Activated CD4-positive, alpha-beta T cell treated with anti-CD3 and anti-CD28 coated beads, Interleukin-2, amount 10 ng/mL, durations not matched to agents 7 days and 5 days (primary cell): Measurements from ENCODE around the gene NRP1. TPM values are rescaled to one million over a fixed set of nuclear protein-coding genes. Genes with fewer than 3 reads are reported as not detected.

Experiments
- CTCF ChIA-PET: fragments of 350-600 bp; sonication (Branson Sonifier 250); formaldehyde crosslinking; loops from one replicate; lab custom pipeline; 2021; ENCODE audit warnings: antibody characterized with exemption; lab: Charles Lee
- POLR2A ChIA-PET: fragments of 350-600 bp; sonication (Branson Sonifier 250); formaldehyde crosslinking; loops from one replicate; lab custom pipeline; 2021; ENCODE audit warnings: antibody characterized with exemption; lab: Charles Lee
- DNase-seq: peaks from one replicate; pipeline ENCODE4 v3.0.0-alpha.2; 2020
- H3K27ac Mint-ChIP-seq: one replicate; pipeline ENCODE4 v1.8.0; 2021; ENCODE audit warnings: mild to moderate bottlenecking, moderate library complexity, mixed read lengths
- H3K27me3 Mint-ChIP-seq: one replicate; pipeline ENCODE4 v1.8.0; 2021; ENCODE audit warnings: mixed read lengths
- H3K36me3 Mint-ChIP-seq: one replicate; pipeline ENCODE4 v1.8.0; 2021; ENCODE audit warnings: low read depth, mixed read lengths
- H3K4me1 Mint-ChIP-seq: one replicate; pipeline ENCODE4 v1.8.0; 2021; ENCODE audit warnings: mixed read lengths
- H3K4me3 Mint-ChIP-seq: one replicate; pipeline ENCODE4 v1.8.0; 2021; ENCODE audit warnings: mild to moderate bottlenecking, moderate library complexity, mixed read lengths
- H3K9me3 Mint-ChIP-seq: one replicate; pipeline ENCODE4 v1.8.0; 2021; ENCODE audit warnings: mixed read lengths
- total RNA-seq, 2 experiments: library from RNA; stranded (reverse); gene quantifications; one replicate each; pipeline ENCODE4 v1.2.3, GENCODE V29; 2021

Gene NRP1
- total RNA-seq, 2 experiments from 2014 or later: 0.40 TPM

DNA sequence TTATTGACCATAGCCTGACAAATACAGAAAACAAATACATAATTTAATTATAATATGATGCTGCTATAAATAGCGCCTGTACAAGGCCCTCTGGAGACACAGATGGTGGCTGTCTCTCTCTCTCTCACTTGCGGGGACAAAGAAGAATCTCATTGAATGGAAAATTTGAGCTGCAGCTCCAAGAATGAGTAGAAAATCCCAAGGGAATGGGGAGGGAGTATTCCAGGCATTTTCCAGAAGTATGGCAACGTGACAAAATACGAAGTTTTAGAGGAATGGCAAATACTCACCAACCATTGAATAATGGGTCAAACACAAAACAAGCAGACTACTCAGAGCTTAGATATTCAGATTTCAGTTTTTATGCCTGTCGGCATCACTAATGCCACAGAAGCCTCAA lies 179.9 kb downstream of the NRP1 start:
- H3K27me3 Mint-ChIP-seq: peaks cover 2% of the 10 kb centered on the region
- CTCF ChIA-PET: interaction anchor here (1.7 to 1.8 kb wide), 2 partner anchors 16 to 20 kb away, joined by 5 to 9 read pairs; no protein-coding TSS in a partner anchor
- H3K9me3 Mint-ChIP-seq: peaks cover 2% of the 10 kb centered on the region
- peaks cover 5% of the 10 kb centered on the region for H3K36me3 Mint-ChIP-seq
- no peak overlapping the region for H3K4me3 Mint-ChIP-seq
- DNase-seq: no peak
- POLR2A ChIA-PET: no interaction called here
- H3K4me1 Mint-ChIP-seq: peaks cover 52% of the 10 kb centered on the region
- H3K27ac Mint-ChIP-seq: no peak overlapping the region

- H3K4me3 Mint-ChIP-seq: no peak overlapping the region
- peak overlapping the region; percentile 84 for H3K27ac Mint-ChIP-seq
- ChIA-PET CTCF (interaction anchor here (0.6 to 1.9 kb wide), 8 partner anchors 10 to 115 kb away, joined by 3 to 9 read pairs (median 4); no protein-coding TSS in a partner anchor), POLR2A (no interaction called here)
- H3K27me3 Mint-ChIP-seq: peaks cover 2% of the 10 kb centered on the region
- no peak for DNase-seq
- H3K4me1 Mint-ChIP-seq: peaks cover 52% of the 10 kb centered on the region
- peaks cover 5% of the 10 kb centered on the region for H3K36me3 Mint-ChIP-seq
- peaks cover 2% of the 10 kb centered on the region for H3K9me3 Mint-ChIP-seq
Observed at GRCh38 chr10:33153968-33154327, 180.5 kb downstream of the NRP1 start.

DNA sequence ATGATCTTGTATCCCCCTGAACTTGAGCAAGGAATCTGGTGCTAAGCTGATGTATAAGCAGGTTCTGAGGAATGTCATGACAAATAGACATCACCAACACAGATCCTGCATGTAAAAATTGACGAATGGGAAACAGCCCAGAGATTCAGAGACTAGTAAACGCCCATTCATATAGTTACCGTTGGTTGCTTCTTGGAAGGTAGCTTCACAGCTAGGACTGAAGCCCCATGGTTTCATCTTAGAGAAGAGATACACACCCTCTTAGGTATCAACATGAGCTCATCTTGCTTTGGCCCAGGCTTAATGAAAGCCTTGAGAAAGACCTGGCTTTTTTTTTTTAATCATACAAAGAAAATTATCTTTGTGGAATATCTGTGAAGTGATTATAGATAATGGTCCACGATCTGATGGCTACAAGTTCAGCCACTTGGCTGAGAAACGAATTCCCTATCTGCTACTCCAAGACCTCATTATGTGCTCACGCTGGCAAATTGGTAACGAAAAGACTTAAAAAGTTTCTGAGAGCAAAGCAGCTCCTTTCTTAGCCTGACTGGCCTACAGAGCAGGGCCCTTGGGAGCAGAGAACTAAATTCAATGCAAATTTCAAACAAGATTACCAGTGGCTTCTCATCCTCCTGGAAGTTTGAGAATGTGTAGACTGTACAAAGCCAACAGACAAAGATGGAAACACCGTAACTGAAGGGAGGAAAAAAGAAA lies 181.1 kb downstream of the NRP1 start:
- peak overlapping the region; percentile 84 for H3K27ac Mint-ChIP-seq
- H3K36me3 Mint-ChIP-seq: peaks cover 5% of the 10 kb centered on the region
- POLR2A ChIA-PET: no interaction called here
- peaks cover 6% of the 10 kb centered on the region for H3K9me3 Mint-ChIP-seq
- CTCF ChIA-PET: interaction anchor here (0.6 to 1.9 kb wide), 14 partner anchors 10 to 145 kb away, joined by 3 to 9 read pairs (median 4); no protein-coding TSS in a partner anchor
- H3K27me3 Mint-ChIP-seq: peaks cover 2% of the 10 kb centered on the region
- no peak for DNase-seq
- H3K4me3 Mint-ChIP-seq: no peak overlapping the region
- peaks cover 52% of the 10 kb centered on the region for H3K4me1 Mint-ChIP-seq

- Mint-ChIP-seq H3K9me3 (peaks cover 9% of the 10 kb centered on the region), H3K27me3 (no peaks in the 10 kb centered on the region), H3K36me3 (peaks cover 5% of the 10 kb centered on the region), H3K4me1 (peaks cover 52% of the 10 kb centered on the region), H3K27ac (peak overlapping the region; percentile 55), H3K4me3 (no peak overlapping the region)
- POLR2A ChIA-PET: no interaction called here
- no peak for DNase-seq
- CTCF ChIA-PET: interaction anchor here (0.6 to 1.9 kb wide), 13 partner anchors 10 to 543 kb away, joined by 3 to 9 read pairs (median 4); no protein-coding TSS in a partner anchor
Observed at GRCh38 chr10:33152750-33153149, 181.7 kb downstream of the NRP1 start.

- no peak for DNase-seq
- POLR2A ChIA-PET: no interaction called here
- CTCF ChIA-PET: interaction anchor here (0.6 to 1.9 kb wide), 4 partner anchors 9 to 543 kb away, joined by 3 to 9 read pairs (median 4); no protein-coding TSS in a partner anchor
- no peak overlapping the region for H3K4me3 Mint-ChIP-seq
- H3K27me3 Mint-ChIP-seq: no peaks in the 10 kb centered on the region
- peaks cover 10% of the 10 kb centered on the region for H3K9me3 Mint-ChIP-seq
- H3K27ac Mint-ChIP-seq: no peak overlapping the region
- peaks cover 5% of the 10 kb centered on the region for H3K36me3 Mint-ChIP-seq
- H3K4me1 Mint-ChIP-seq: peaks cover 52% of the 10 kb centered on the region
Observed at GRCh38 chr10:33152146-33152545, 182.3 kb downstream of the NRP1 start.

DNA sequence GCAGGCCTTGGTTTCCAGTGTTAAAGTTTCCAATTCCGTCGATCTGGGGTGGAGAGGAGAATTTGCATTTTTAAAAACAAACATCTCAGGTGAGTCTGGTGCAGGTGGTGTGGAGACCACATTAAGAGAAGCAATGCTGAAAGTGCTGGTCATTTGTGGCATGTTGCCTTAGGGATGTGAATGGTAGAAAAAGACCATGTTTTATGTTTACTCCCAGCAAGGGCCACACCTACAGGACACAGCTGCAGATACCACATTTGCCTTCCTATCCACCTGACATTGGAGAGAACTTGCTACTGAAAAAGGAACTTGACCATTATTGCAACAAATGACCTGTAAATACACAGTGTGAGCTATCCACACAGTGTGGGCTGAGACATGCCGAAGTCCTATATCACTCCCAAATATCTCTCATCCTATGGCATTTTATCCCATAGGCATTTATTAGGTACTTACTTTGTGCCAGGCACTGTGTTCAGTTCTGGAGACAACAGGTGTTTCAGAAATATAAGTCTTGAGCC lies 183.1 kb downstream of the NRP1 start:
- Mint-ChIP-seq H3K4me3 (no peak overlapping the region), H3K27ac (no peak overlapping the region), H3K4me1 (peaks cover 52% of the 10 kb centered on the region), H3K9me3 (peaks cover 10% of the 10 kb centered on the region), H3K27me3 (no peaks in the 10 kb centered on the region), H3K36me3 (peaks cover 5% of the 10 kb centered on the region)
- ChIA-PET POLR2A (no interaction called here), CTCF (interaction anchor here (1.3 kb wide), 1 partner anchor 24 kb away, joined by 3 read pairs; no protein-coding TSS in a partner anchor)
- no peak for DNase-seq

- H3K4me3 Mint-ChIP-seq: no peak overlapping the region
Observed at GRCh38 chr10:33150889-33151288, 183.6 kb downstream of the NRP1 start.

GRCh38 chr10:33150146-33150545 lies 184.3 kb downstream of the NRP1 start:
- Mint-ChIP-seq H3K4me3 (no peak overlapping the region), H3K9me3 (peaks cover 10% of the 10 kb centered on the region), H3K27me3 (no peaks in the 10 kb centered on the region), H3K4me1 (peaks cover 42% of the 10 kb centered on the region), H3K36me3 (peaks cover 5% of the 10 kb centered on the region), H3K27ac (no peak overlapping the region)
- ChIA-PET POLR2A (no interaction called here), CTCF (interaction anchor here (1.2 to 1.3 kb wide), 2 partner anchors 11 to 22 kb away, joined by 3 to 5 read pairs; no protein-coding TSS in a partner anchor)
- DNase-seq: no peak

More at GRCh38 chr10:33150889-33151288, 183.6 kb downstream of the NRP1 start:
- ChIA-PET CTCF (interaction anchor here (1.3 kb wide), 1 partner anchor 23 kb away, joined by 3 read pairs; no protein-coding TSS in a partner anchor), POLR2A (no interaction called here)
- H3K36me3 Mint-ChIP-seq: peaks cover 5% of the 10 kb centered on the region
- no peaks in the 10 kb centered on the region for H3K27me3 Mint-ChIP-seq
- no peak for DNase-seq
- no peak overlapping the region for H3K27ac Mint-ChIP-seq
- H3K4me1 Mint-ChIP-seq: peaks cover 49% of the 10 kb centered on the region
- peaks cover 10% of the 10 kb centered on the region for H3K9me3 Mint-ChIP-seq

GRCh38 chr10:33147013-33147310 lies 187.5 kb downstream of the NRP1 start:
- no peaks in the 10 kb centered on the region for H3K27me3 Mint-ChIP-seq
- H3K36me3 Mint-ChIP-seq: peaks cover 3% of the 10 kb centered on the region
- peaks cover 7% of the 10 kb centered on the region for H3K9me3 Mint-ChIP-seq
- H3K4me3 Mint-ChIP-seq: no peak overlapping the region
- no peak for DNase-seq
- peaks cover 36% of the 10 kb centered on the region for H3K4me1 Mint-ChIP-seq
- H3K27ac Mint-ChIP-seq: no peak overlapping the region
- ChIA-PET CTCF (interaction anchor here (0.6 to 0.7 kb wide), 2 partner anchors 11 to 1226 kb away, joined by 3 to 5 read pairs; no protein-coding TSS in a partner anchor), POLR2A (no interaction called here)

DNA sequence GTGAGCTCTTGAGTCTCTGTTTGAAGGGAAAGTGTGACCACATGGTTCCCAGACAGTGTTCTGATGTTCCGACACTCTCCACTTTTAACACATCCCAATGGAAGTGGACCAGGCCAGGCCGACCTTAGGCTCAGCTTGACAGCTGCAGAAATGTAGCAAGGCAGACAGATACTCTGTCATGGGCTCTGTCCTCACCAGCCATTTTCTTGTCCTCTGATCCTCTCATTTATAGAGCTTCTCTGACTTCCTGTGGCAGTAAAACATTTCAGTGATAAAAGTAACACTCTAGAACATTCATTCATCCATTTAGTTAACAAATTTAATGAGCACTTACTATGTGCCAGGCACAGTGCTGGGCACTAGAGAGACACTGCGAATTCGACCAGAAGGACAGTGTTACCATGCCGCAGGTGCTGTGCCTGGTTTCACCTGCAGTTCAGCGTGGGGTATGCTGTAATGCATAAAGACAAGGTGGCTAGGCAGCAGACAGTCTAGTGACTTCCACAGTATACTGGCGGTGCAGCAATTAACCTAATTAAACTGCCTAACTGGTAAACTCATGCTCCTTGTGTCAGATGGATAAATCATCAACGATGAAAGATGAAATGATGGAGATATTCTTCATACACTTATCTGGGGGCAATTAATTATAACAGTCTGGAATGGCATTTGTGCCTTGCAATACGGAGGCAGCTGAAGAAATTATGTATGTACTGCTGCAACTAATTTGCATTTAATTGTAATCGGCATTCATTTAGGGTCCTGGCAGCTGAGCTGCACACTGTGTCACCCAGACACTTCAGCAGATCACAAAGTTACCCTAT lies 188.1 kb downstream of the NRP1 start:
- Mint-ChIP-seq H3K4me1 (peaks cover 35% of the 10 kb centered on the region), H3K4me3 (no peak overlapping the region), H3K27ac (peak overlapping the region; percentile 16), H3K27me3 (no peaks in the 10 kb centered on the region), H3K9me3 (peaks cover 7% of the 10 kb centered on the region), H3K36me3 (peaks cover 3% of the 10 kb centered on the region)
- ChIA-PET CTCF (interaction anchor here (0.6 to 0.9 kb wide), 2 partner anchors 12 to 1227 kb away, joined by 3 to 5 read pairs; no protein-coding TSS in a partner anchor), POLR2A (no interaction called here)
- DNase-seq: no peak

DNA sequence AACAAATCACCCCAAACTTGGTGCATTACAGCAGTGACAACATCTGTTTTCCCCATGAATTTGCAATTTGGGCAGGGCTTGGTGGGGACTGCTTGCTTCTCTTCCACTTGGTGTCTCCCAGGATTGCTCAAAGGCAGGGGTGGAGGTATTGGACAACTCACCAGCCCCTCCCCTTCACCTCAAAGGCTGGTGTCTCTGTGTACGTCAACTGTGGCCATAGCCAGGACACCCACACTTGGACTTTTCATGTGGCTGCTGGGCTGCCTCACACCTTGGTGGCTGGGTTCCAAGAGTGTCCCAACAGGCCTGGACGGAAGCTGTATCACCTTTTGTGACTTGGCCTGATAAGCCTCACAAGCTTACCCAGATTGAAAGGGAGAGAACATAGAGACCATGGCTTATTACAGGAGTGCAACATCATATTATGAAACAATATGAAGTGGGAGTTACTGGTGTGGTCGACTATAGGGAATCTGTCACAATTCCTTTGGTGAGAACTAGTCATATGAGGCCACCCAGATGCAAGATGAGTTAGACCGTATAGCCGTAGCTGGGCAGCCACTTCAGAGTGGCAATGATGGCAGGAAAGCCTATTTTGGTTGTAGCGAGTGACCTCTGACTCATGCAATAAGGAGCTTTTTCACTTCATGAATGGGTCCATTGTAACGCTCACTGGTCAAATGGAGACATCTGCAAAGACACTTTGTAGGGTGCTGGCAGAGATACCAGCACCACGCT lies 188.8 kb downstream of the NRP1 start:
- CTCF ChIA-PET: interaction anchor here (0.9 kb wide), 1 partner anchor 11 kb away, joined by 3 read pairs; no protein-coding TSS in a partner anchor
- Mint-ChIP-seq H3K27me3 (no peaks in the 10 kb centered on the region), H3K27ac (no peak overlapping the region), H3K4me1 (peaks cover 33% of the 10 kb centered on the region), H3K36me3 (no peaks in the 10 kb centered on the region), H3K9me3 (peaks cover 7% of the 10 kb centered on the region), H3K4me3 (no peak overlapping the region)
- POLR2A ChIA-PET: no interaction called here
- no peak for DNase-seq
